Thoracic aorta (tissue), 2 donors: Measurements from ENCODE around the gene NOTCH4. TPM values are rescaled to one million over a fixed set of nuclear protein-coding genes. Genes with fewer than 3 reads are reported as not detected.
"Not testable (repeated sequence)": the region's sequence is repeated elsewhere in the genome, so short reads cannot be mapped to it uniquely, and the experiment has no call there.

ENCODE experiments used
- ATAC-seq: fragments of 150-250 bp; one replicate; pipeline ENCODE4 v1.8.0; 2017; ENCODE audit warnings: low read depth; ENCODE audit not compliant: insufficient number of reproducible peaks, low FRiP score
- DNase-seq: peaks from one replicate; pipeline ENCODE4 v3.0.0-alpha.2; 2020; ENCODE audit warnings: low spot score
- H3K27ac ChIP-seq, 2 donors: fragments of 200-600 bp; sonication (generic); 1 replicate in 1 of 2; 2 replicates in 1 of 2; pipeline ENCODE4 v1.5.1; 2016; ENCODE audit warnings: mild to moderate bottlenecking in 2 of 2, moderate library complexity in 2 of 2
- H3K27me3 ChIP-seq: fragments of 200-600 bp; sonication (generic); replicated peaks from 2 replicates; pipeline ENCODE4 v1.6.0; 2016; ENCODE audit warnings: mild to moderate bottlenecking; ENCODE audit not compliant: insufficient read depth
- H3K36me3 ChIP-seq: fragments of 200-600 bp; sonication (generic); one replicate; pipeline ENCODE4 v1.5.1; 2016
- H3K4me1 ChIP-seq, 2 donors: fragments of 200-600 bp; sonication (generic); 1 replicate in 1 of 2; 2 replicates in 1 of 2; pipeline versions ENCODE4 v1.5.1 to v1.6.0; 2016; ENCODE audit warnings: low read depth in 2 of 2, mild to moderate bottlenecking in 1 of 2; ENCODE audit not compliant: control insufficient read depth in 1 of 2
- H3K4me3 ChIP-seq: fragments of 200-600 bp; sonication (generic); 2 replicates; pipeline ENCODE4 v1.5.1; 2016; ENCODE audit warnings: mild to moderate bottlenecking
- H3K9me3 ChIP-seq: fragments of 200-600 bp; sonication (generic); 2 replicates; pipeline ENCODE4 v1.5.1; 2016
- total RNA-seq, 2 donors: library from RNA; depleted of rRNA; stranded (reverse); fragments of >200 nt; gene quantifications; one replicate each; pipeline versions ENCODE4 v1.1.0 to v1.2.3, GENCODE V29; 2016
- TF ChIP-seq, protein P1 (sequence below): fragments of 200-600 bp; sonication (generic); IDR thresholded peaks from one replicate; pipeline ENCODE4 v1.5.1; 2019; ENCODE audit warnings: antibody characterized with exemption

NOTCH4 gene
- total RNA-seq = 10 to 100 TPM; 23.6 to 26.0 TPM

DNA sequence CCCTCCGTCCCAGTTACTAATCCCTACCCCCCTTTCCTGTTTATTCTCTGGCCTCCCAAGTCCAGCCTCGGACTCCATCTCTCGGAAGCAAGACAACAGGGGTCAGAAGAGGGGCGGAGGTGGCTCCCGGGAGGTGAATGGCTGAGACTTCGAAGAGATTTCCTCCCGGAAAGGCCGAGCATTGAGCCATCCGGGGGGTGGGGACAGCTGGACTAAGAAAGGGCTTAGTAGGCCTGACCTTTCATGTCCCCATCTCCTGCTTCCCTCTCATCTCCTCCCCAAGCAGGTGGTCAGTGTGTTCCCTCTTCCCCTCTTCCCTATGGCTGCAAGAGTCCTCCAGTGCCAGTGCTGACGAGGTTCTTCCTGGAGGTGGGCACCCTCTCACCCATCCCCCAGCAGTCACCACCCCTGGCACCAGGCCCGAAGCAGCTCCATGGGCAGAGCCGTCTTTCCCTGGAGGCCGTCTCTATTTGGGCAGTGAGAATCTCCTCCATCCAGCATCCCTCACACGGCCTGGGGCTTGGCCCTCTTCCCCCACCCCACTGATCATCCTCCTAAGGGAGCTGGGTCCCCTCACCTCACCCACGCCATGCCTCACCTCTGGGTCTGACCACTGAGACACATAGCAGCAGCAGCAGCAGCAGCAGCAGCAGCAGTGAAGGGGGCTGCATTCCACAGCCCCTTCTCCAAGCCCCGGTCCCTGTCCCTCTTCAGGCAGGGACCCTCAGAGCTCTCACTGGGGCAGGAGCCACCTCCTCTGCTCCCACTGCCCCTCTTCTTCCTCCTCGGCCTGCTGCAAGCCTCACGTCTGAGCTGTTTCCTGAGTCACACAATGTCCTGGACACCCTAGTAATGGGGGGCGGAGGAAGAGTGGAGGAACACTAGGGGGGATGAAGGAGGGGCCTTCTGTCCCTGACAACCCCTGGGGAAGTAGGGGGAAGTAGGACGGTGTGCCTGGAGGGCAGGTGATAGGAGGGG, at the start of gene NOTCH4:
Gene NOTCH4, minus strand, starts transcription at position 810 of the 978 bp plus-strand sequence. Its CDS starts 139 bp downstream, at position 671.
- H3K27ac ChIP-seq = no peak within 1 kb of the TSS
- H3K9me3 ChIP-seq = no peaks in the 10 kb centered on the region
- H3K4me1 ChIP-seq = no peaks in the 10 kb centered on the region
- no peak within 1 kb of the TSS for H3K4me3 ChIP-seq
- no peaks in the 10 kb centered on the region for H3K27me3 ChIP-seq
- ATAC-seq (no peak), DNase-seq (no peak)
- TF ChIP-seq, protein P1, sequence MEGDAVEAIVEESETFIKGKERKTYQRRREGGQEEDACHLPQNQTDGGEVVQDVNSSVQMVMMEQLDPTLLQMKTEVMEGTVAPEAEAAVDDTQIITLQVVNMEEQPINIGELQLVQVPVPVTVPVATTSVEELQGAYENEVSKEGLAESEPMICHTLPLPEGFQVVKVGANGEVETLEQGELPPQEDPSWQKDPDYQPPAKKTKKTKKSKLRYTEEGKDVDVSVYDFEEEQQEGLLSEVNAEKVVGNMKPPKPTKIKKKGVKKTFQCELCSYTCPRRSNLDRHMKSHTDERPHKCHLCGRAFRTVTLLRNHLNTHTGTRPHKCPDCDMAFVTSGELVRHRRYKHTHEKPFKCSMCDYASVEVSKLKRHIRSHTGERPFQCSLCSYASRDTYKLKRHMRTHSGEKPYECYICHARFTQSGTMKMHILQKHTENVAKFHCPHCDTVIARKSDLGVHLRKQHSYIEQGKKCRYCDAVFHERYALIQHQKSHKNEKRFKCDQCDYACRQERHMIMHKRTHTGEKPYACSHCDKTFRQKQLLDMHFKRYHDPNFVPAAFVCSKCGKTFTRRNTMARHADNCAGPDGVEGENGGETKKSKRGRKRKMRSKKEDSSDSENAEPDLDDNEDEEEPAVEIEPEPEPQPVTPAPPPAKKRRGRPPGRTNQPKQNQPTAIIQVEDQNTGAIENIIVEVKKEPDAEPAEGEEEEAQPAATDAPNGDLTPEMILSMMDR = no peak
- no peaks in the 10 kb centered on the region for H3K36me3 ChIP-seq

DNA sequence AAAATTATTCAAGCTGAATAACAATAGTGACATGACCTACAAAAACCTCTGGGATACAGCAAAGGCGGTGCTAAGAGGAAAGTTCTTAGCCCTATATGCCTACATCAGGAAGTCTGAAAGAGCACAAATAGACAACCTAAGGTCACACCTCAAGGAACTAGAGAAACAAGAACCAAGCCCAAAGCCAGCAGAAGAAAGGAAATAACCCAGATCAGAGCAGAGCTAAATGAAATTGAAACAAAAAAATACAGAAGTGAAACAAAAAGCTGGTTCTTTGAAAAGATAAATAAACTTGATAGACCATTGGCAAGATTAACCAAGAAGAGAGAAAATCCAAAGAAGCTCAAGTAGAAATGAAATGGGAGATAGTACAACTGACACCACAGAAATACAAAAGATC, 47.6 kb upstream of the NOTCH4 start:
- Histone ChIP-seq H3K4me3 (no peak overlapping the region), H3K36me3 (no peaks in the 10 kb centered on the region), H3K27ac (no peak overlapping the region), H3K27me3 (no peaks in the 10 kb centered on the region), H3K4me1 (no peaks in the 10 kb centered on the region), H3K9me3 (no peaks in the 10 kb centered on the region)
- ATAC-seq = no peak
- TF ChIP-seq, protein P1 = no peak
- DNase-seq = no peak

DNA sequence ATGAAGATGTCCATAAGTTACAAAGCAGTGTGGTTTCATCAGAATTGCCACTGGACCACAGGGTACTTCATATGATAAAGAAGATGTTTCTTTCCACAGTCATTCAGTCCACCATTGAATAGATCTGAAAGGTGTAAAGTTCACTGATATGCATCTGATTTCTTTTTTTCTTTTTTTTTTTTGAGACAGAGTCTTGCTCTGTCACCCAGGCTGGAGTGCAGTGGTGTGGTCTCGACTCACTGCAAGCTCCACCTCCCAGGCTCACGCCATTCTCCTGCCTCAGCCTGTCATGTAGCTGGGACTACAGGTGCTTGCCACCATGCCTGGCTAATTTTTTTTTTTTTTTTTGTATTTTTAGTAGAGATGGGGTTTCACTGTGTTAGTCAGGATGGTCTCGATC, 44.6 kb upstream of the NOTCH4 start:
- not testable (repeated sequence) for H3K36me3 ChIP-seq, H3K27ac ChIP-seq, H3K4me3 ChIP-seq, H3K4me1 ChIP-seq, H3K27me3 ChIP-seq, H3K9me3 ChIP-seq, ATAC-seq, DNase-seq

DNA sequence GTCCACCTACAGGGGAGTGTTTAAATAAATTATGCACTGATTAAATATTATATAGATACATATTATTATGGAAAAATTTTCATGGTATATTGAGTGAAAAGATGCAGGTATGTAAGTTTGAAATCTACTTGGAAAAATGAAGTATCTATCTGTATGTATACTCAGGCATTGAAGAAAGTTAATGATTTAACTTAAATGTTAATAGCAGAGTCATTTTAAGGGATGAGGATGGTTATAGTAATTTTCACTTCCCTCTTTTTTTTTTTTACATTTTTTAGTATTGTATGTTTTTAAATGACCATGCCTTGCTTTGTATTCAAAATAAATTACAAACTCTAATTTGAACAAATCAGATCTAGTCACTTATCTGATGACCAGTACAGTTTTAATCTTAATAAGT, 43.2 kb upstream of the NOTCH4 start:
- Histone ChIP-seq H3K4me3 (no peak overlapping the region), H3K27me3 (no peaks in the 10 kb centered on the region), H3K4me1 (no peaks in the 10 kb centered on the region), H3K36me3 (no peaks in the 10 kb centered on the region), H3K9me3 (no peaks in the 10 kb centered on the region), H3K27ac (no peak overlapping the region)
- TF ChIP-seq, protein P1 = no peak
- ATAC-seq (no peak), DNase-seq (no peak)

DNA sequence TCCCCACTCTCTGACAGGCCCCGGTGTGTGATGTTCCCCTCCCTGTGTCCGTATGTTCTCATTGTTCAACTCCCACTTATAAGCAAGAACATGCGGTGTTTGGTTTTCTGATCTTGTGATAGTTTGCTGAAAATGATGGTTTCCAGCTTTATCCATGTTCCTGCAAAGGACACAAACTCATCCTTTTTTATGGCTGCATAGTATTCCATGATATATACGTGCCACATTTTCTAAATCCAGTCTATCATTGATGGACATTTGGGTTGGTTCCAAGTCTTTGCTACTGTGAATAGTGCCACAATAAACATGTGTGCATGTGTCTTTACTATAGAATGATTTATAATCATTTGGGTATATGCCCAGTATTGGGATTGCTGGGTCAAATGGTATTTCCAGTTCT, 33.4 kb upstream of the NOTCH4 start:
- not testable (repeated sequence) for H3K4me1 ChIP-seq, DNase-seq, ATAC-seq, H3K4me3 ChIP-seq, H3K9me3 ChIP-seq, H3K27me3 ChIP-seq, H3K36me3 ChIP-seq, H3K27ac ChIP-seq
